Measurements from ENCODE around the gene DNAJB1. TPM values are rescaled to one million over a fixed set of nuclear protein-coding genes. Genes with fewer than 3 reads are reported as not detected.
"Not testable (repeated sequence)": the region's sequence is repeated elsewhere in the genome, so short reads cannot be mapped to it uniquely, and the experiment has no call there.

Gene DNAJB1
- total RNA-seq, 1 experiment from 2014 or later = 122 TPM

GRCh38 chr19:14565765-14566711 lies 47.8 kb upstream of the DNAJB1 start:
- POLR2A ChIA-PET (ENCODE audit: low non-redundant PET) = no interaction called here
- CTCF ChIA-PET = interaction anchor here (0.5 kb wide), 1 partner anchor 210 kb away, joined by 4 read pairs; no protein-coding TSS in a partner anchor
- no peaks in the 10 kb centered on the region for H3K27me3 ChIP-seq (replicated peaks; ENCODE audit: insufficient read depth, low read depth, low read length, poor library complexity)
- no peaks in the 10 kb centered on the region for H3K9me3 ChIP-seq (ENCODE audit: low read depth, low read length, poor library complexity, severe bottlenecking)
- H3K4me3 ChIP-seq (ENCODE audit: low read depth, low read length, poor library complexity, severe bottlenecking) = no peak overlapping the region
- intact Hi-C loops (cut with micrococcal nuclease; ENCODE audit: unreplicated experiment) = no loop called here
- peaks cover 18% of the 10 kb centered on the region for H3K36me3 ChIP-seq (ENCODE audit: insufficient read depth, low read length, poor library complexity, severe bottlenecking)
- TSS peak; percentile 93 for BruUV-seq (replicated peaks)
- no peak overlapping the region for H3K27ac ChIP-seq (ENCODE audit: low read depth, low read length, poor library complexity, severe bottlenecking)
- DNase-seq (ENCODE audit: low spot score) = no peak
- peaks cover 8% of the 10 kb centered on the region for H3K4me1 ChIP-seq (ENCODE audit: insufficient read depth, low read length, poor library complexity, severe bottlenecking)
- TF ChIP-seq EZH2 (IDR thresholded peaks at IDR 0.05; ENCODE audit: borderline replicate concordance, low read depth, low read length, poor library complexity, severe bottlenecking) (no peak), CTCF (conservative IDR thresholded peaks at IDR 0.05; ENCODE audit: low read depth, low read length) (no peak)

- CTCF ChIA-PET = no interaction called here
- BruUV-seq (replicated peaks) = no TSS peak
- Histone ChIP-seq H3K4me3 (ENCODE audit: low read depth, low read length, poor library complexity, severe bottlenecking) (no peak overlapping the region), H3K36me3 (ENCODE audit: insufficient read depth, low read length, poor library complexity, severe bottlenecking) (peaks cover 18% of the 10 kb centered on the region), H3K9me3 (ENCODE audit: low read depth, low read length, poor library complexity, severe bottlenecking) (no peaks in the 10 kb centered on the region), H3K27ac (ENCODE audit: low read depth, low read length, poor library complexity, severe bottlenecking) (no peak overlapping the region), H3K27me3 (replicated peaks; ENCODE audit: insufficient read depth, low read depth, low read length, poor library complexity) (no peaks in the 10 kb centered on the region), H3K4me1 (ENCODE audit: insufficient read depth, low read length, poor library complexity, severe bottlenecking) (peaks cover 8% of the 10 kb centered on the region)
- no peak for TF ChIP-seq CTCF (conservative IDR thresholded peaks at IDR 0.05; ENCODE audit: low read depth, low read length)
- TF ChIP-seq EZH2 (IDR thresholded peaks at IDR 0.05; ENCODE audit: borderline replicate concordance, low read depth, low read length, poor library complexity, severe bottlenecking) = no peak
- POLR2A ChIA-PET (ENCODE audit: low non-redundant PET) = no interaction called here
- intact Hi-C loops (cut with micrococcal nuclease; ENCODE audit: unreplicated experiment) = no loop called here
- DNase-seq (ENCODE audit: low spot score) = no peak
Observed at GRCh38 chr19:14565298-14565679, 47.1 kb upstream of the DNAJB1 start.

GRCh38 chr19:14564652-14565297 lies 46.6 kb upstream of the DNAJB1 start:
- Histone ChIP-seq H3K36me3 (ENCODE audit: insufficient read depth, low read length, poor library complexity, severe bottlenecking) (peaks cover 18% of the 10 kb centered on the region), H3K4me1 (ENCODE audit: insufficient read depth, low read length, poor library complexity, severe bottlenecking) (peaks cover 13% of the 10 kb centered on the region)
- H3K27me3 ChIP-seq (replicated peaks; ENCODE audit: insufficient read depth, low read depth, low read length, poor library complexity); CTCF ChIA-PET; intact Hi-C loops (cut with micrococcal nuclease; ENCODE audit: unreplicated experiment); H3K9me3 ChIP-seq (ENCODE audit: low read depth, low read length, poor library complexity, severe bottlenecking); BruUV-seq (replicated peaks); POLR2A ChIA-PET (ENCODE audit: low non-redundant PET); H3K4me3 ChIP-seq (ENCODE audit: low read depth, low read length, poor library complexity, severe bottlenecking); DNase-seq (ENCODE audit: low spot score); H3K27ac ChIP-seq (ENCODE audit: low read depth, low read length, poor library complexity, severe bottlenecking): not testable (repeated sequence)

Measured in A673 (cell line).